H1 (cell line): ENCODE results near the gene SMAD6. TPM values are rescaled to one million over a fixed set of nuclear protein-coding genes. Genes with fewer than 3 reads are reported as not detected.

Source experiments
- NRF1 ChIP-seq: IDR thresholded peaks from 2 replicates; pipeline ENCODE4 v1.6.1; 2011; ENCODE audit warnings: mild to moderate bottlenecking, low read depth, low read length, improper control_type of control experiment
- SIN3A ChIP-seq, 2 experiments: IDR thresholded peaks in 1 of 2; conservative IDR thresholded peaks in 1 of 2; 2 replicates each; pipeline ENCODE4 v1.6.1; 2011 to 2012; ENCODE audit warnings: low read length in 2 of 2, improper control_type of control experiment in 1 of 2, low read depth in 1 of 2, mild to moderate bottlenecking in 1 of 2
- polyA plus RNA-seq, 7 experiments: library from polyadenylated mRNA; depleted of rRNA in 3 of 7; stranded (reverse) in 5 of 7; unstranded in 2 of 7; fragments of >200 nt in 5 of 7; fragments of 200-250 nt in 2 of 7; gene quantifications; 1 replicate in 5 of 7; 2 replicates in 1 of 7; 4 replicates in 1 of 7; pipeline versions ENCODE4 v1.2.1 to v1.2.3, GENCODE V29; 2011 to 2013; ENCODE audit warnings: missing spikeins in 2 of 7, mixed read lengths in 2 of 7
- total RNA-seq: library from RNA; stranded (reverse); fragmentation: NEBNext Ultra II Directional; extraction: Animal tissue kit (Norgen Biotek cat#: 25700); gene quantifications from 2 replicates; pipeline ENCODE4 v1.2.1, GENCODE V29; 2021

SMAD6 gene
- total and polyA plus RNA-seq, 2 of the 8 experiments (the other 6 are each of a cell fraction or from before 2014, with no cell fraction given): 1.8 to 7.0 TPM

DNA sequence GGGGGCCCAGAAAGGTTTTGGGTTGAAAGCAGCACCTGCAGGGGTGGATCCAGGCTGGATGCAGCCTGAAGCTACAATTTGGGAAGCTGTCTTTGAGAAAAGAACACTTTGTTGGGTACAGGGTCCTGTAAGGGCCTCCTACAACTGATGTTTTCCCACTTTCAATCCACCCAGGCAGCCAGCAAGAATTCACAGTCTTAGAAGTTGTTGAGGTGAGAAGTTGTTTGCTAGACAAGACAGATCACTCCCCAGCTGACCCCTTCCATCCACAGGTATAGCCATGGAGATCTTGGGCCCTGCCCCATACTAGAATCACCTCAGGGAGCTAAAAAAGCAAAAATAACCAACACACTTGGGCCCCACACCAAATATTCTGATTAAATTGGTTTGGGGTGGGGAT is 10.3 kb upstream of the SMAD6 start (continued):
- TF ChIP-seq SIN3A (conservative IDR thresholded peaks at IDR 0.05 in 1 of 2, IDR thresholded peaks at IDR 0.05 in 1 of 2; ENCODE audit: low read depth in 1 of 2, low read length in 2 of 2) (no peak), NRF1 (no peak)
- TF ChIP-seq, all 59 proteins: peak for 0
